IPS-18c (cell line): ENCODE measurements around the gene PTGIR.

Source experiments
- H3K4me3 ChIP-seq: 2 replicates; pipeline ENCODE4 v1.7.0; 2013; ENCODE audit warnings: low read depth, mild to moderate bottlenecking, low read length, moderate library complexity; ENCODE audit not compliant: insufficient read depth
- H3K9me3 ChIP-seq: one replicate; pipeline ENCODE4 v1.6.1; 2013; ENCODE audit warnings: mild to moderate bottlenecking, low read length, moderate library complexity; ENCODE audit not compliant: control insufficient read depth, insufficient read depth

Gene PTGIR

GRCh38 chr19:46622118-46622446 is 2.8 kb downstream of the PTGIR start:
- H3K9me3 ChIP-seq = no peaks in the 10 kb centered on the region
- no peak overlapping the region for H3K4me3 ChIP-seq

GRCh38 chr19:46621191-46622117 is 3.4 kb downstream of the PTGIR start:
- H3K4me3 ChIP-seq = no peak overlapping the region
- no peaks in the 10 kb centered on the region for H3K9me3 ChIP-seq

DNA sequence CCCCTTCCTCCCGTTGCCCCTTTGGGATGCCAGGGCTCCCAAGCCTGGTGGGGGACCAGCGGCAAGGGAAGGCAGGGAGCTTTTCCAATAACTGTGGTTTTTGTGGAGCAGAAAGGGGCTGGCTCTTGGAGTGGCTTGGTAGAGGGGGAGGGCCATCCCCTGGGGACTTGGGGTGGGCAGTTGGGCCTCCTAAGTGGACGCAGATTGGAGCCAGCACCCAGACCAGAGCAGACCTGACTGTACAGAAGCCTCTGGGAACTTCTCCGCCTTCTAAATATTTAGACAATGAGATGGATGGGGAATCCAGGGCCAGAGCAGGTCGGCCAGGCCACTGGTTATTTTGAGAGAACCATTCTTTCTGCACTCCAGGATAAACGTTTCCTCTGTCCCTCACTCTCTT is 4.2 kb downstream of the PTGIR start:
- no peaks in the 10 kb centered on the region for H3K9me3 ChIP-seq
- H3K4me3 ChIP-seq = no peak overlapping the region

- no peaks in the 10 kb centered on the region for H3K9me3 ChIP-seq
- no peak overlapping the region for H3K4me3 ChIP-seq
These were observed 4.6 kb downstream of the PTGIR start for GRCh38 chr19:46620267-46620666.

- Histone ChIP-seq H3K9me3 (no peaks in the 10 kb centered on the region), H3K4me3 (no peak overlapping the region)
These were observed 6.1 kb downstream of the PTGIR start for GRCh38 chr19:46618670-46619231.

DNA sequence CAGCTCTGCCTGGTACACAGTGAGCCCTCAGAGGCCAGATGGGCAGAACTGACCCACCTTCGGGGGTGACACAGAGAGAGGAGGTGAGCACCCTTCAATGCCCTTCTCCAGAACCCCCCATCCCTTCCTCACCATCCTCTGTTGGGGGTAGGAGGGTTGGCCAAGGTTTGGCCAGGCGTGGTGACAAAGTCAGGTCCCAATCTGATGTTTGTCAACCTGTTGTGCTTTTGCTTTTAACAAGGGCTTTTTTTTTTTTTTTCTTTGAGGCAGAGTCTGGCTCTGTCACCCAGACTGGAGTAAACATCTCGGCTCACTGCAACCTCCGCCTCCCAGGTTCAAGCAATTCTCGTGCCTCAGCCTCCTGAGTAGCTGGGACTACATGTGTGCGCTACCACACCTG is 7.3 kb downstream of the PTGIR start:
- no peaks in the 10 kb centered on the region for H3K9me3 ChIP-seq

DNA sequence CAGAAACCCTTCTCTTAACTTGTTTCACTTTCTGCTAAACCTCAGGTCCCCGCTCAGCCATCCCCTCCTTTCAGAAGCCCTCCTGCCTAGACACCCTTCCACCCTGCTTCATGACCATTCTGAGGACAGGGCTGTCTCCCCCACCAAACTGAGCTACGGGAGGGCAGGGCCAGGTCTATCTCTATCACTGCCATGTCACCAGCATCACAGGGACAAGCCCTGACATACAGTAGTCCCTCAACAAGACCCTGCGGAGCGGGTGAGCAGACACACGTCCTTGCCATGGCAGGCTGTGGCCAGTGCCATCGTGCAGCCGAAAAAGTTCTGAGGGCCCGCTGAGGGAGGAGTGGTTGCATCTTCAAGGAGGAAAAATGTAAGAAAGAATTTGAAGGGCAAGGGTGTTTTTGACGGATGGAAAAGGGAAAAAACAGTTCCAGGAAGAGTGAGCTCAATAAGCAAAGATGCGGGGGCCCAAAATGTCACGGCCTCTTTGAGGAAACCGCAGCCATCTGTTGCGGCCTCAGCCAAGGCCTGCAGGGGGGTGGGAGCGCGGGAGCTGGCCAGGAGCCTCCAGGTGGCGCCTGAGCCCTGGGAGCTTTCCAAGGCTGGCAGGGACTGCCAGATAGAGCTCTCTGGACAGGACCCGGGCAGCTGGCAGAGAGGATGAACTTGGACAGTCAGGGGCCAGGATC is 8.1 kb downstream of the PTGIR start:
- no peak overlapping the region for H3K4me3 ChIP-seq

More for the DNA sequence above, 7.3 kb downstream of the PTGIR start:
- no peak overlapping the region for H3K4me3 ChIP-seq

DNA sequence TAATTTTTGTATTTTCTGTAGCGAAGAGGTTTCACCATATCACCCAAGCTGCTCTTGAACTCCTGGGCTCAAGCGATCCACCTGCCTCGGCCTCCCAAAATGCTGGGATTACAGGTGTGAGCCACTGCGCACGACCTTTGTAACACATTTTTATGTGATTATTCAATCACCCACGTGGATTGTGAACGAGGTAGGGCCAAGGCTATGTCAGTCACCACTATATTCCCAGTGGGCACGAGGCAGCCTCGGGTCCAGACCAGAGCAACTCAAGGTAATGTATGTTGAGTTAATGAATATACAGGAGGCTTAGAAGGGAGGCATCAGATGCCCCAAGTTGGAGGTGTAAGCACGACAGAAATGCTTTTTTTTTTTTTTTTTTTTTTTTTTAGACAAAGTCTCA is 8.9 kb downstream of the PTGIR start:
- H3K9me3 ChIP-seq = no peaks in the 10 kb centered on the region

More for the DNA sequence above, 8.1 kb downstream of the PTGIR start:
- no peaks in the 10 kb centered on the region for H3K9me3 ChIP-seq

DNA sequence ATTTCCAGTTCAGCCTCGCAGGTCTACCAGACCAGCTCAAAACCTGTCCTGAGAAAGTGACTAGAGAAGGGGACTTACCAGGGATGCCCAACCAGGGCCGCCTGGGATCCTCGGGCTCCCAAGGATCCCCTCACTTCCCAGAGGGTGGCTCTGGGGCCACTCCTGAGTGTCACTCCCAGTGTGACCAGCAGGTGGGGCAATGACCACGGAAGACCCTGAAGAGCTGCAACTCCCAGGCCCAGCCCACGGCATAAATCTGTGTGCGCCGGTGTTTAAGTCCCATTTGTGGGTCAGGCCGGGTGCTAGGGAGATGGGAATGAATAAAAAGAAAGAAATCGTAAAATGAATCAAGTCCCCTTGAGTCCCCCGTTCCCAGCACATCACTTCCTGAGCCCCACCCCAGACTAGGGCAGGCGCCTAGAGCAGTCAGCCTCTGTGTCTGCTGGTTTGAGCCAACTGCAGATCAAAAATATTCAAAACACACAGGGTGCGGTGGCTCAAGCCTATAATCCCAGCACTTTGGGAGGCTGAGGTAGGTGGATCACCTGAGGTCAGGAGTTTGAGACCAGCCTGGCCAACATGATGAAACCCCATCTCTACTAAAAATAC is 10.7 kb downstream of the PTGIR start:
- Histone ChIP-seq H3K9me3 (no peaks in the 10 kb centered on the region), H3K4me3 (no peak overlapping the region)

More for the DNA sequence above, 8.9 kb downstream of the PTGIR start:
- no peak overlapping the region for H3K4me3 ChIP-seq

DNA sequence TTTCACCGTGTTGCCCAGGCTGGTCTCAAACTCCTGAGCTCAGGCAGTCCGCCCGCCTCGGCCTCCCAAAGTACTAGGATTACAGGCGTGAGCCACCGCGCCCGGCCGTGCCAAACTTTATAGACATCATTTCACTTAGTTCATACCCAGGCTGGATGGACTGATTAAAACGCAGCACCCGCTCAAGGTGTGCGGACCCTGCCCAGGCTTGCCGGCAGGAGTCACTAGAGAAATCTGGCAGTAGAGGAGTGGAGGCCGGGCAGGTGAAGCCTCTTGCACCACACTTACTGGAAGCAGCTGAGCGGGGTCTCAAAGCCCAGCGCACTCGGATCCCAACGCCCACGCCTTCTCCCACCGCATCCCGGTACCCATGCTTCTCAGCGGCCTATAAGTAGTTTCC is 11.4 kb downstream of the PTGIR start:
- Histone ChIP-seq H3K9me3 (no peaks in the 10 kb centered on the region), H3K4me3 (no peak overlapping the region)

GRCh38 chr19:46611776-46612175 is 13.1 kb downstream of the PTGIR start:
- Histone ChIP-seq H3K9me3 (no peaks in the 10 kb centered on the region), H3K4me3 (no peak overlapping the region)

- Histone ChIP-seq H3K9me3 (no peaks in the 10 kb centered on the region), H3K4me3 (no peak overlapping the region)
These were observed 13.8 kb downstream of the PTGIR start for GRCh38 chr19:46610851-46611770.

DNA sequence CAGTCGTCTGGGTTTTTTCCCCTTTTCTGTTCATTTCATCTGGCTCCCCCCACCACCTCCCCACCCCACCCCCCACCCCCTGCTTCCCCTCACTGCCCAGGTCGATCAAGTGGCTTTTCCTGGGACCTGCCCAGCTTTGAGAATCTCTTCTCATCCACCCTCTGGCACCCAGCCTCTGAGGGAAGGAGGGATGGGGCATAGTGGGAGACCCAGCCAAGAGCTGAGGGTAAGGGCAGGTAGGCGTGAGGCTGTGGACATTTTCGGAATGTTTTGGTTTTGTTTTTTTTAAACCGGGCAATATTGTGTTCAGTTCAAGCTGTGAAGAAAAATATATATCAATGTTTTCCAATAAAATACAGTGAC is 14.5 kb downstream of the PTGIR start:
- no peaks in the 10 kb centered on the region for H3K9me3 ChIP-seq

DNA sequence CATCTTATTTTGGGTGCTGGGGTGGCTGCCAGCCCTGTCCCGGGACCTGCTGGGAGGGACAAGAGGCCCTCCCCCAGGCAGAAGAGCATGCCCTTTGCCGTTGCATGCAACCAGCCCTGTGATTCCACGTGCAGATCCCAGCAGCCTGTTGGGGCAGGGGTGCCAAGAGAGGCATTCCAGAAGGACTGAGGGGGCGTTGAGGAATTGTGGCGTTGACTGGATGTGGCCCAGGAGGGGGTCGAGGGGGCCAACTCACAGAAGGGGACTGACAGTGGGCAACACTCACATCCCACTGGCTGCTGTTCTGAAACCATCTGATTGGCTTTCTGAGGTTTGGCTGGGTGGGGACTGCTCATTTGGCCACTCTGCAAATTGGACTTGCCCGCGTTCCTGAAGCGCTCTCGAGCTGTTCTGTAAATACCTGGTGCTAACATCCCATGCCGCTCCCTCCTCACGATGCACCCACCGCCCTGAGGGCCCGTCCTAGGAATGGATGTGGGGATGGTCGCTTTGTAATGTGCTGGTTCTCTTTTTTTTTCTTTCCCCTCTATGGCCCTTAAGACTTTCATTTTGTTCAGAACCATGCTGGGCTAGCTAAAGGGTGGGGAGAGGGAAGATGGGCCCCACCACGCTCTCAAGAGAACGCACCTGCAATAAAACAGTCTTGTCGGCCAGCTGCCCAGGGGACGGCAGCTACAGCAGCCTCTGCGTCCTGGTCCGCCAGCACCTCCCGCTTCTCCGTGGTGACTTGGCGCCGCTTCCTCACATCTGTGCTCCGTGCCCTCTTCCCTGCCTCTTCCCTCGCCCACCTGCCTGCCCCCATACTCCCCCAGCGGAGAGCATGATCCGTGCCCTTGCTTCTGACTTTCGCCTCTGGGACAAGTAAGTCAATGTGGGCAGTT is 15.1 kb downstream of the PTGIR start:
- H3K4me3 ChIP-seq = no peak overlapping the region
- H3K9me3 ChIP-seq = no peaks in the 10 kb centered on the region

More for the DNA sequence above, 14.5 kb downstream of the PTGIR start:
- H3K4me3 ChIP-seq = no peak overlapping the region

DNA sequence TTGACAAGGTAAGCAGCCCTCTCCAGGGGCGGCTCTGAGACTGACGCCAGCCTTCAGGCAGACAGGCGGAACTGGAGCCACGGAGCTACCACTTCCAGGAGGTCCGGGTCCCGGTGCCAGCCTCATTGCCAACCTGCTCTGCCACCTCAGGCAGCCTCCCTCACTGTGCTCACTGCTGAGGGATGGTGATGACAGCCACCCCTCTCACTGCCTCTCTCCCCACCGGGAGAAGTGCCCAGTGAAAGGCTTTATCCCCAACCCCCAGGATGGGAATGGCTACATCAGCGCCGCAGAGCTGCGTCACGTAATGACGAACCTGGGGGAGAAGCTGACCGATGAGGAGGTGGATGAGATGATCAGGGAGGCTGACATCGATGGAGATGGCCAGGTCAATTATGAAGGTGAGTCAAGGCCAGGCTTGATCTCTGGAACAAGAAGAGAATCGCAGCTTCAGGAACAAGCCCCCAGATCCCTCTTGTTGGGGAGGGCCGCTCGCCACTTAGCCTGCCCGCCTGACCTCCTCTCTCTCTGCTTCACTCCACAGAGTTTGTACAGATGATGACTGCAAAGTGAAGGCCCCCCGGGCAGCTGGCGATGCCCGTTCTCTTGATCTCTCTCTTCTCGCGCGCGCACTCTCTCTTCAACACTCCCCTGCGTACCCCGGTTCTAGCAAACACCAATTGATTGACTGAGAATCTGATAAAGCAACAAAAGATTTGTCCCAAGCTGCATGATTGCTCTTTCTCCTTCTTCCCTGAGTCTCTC is 16.1 kb downstream of the PTGIR start:
- Histone ChIP-seq H3K4me3 (no peak overlapping the region), H3K9me3 (no peaks in the 10 kb centered on the region)
